ENCODE data around the gene TNFAIP8L1.

DNA sequence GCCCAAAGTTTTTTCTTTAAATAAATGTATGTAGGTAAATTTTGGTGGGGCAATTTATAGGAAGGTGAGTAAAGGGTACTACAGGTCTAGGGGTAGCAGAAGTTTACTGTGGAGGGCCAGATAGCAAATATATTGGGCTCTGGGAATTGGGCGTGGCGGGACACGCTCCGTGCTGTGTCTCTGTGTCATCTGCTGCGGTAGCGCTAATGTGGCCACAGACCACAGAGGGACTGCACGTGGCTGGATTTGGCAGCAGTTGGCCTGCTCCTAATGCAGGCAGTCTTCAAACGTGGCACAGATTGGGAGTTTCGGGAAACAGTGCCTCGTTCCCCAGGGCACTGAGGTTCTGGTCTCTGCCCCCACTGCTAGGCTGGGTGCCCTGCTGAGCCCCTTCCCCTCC is 47.4 kb downstream of the TNFAIP8L1 start:
- TF ChIP-seq, protein P1, sequence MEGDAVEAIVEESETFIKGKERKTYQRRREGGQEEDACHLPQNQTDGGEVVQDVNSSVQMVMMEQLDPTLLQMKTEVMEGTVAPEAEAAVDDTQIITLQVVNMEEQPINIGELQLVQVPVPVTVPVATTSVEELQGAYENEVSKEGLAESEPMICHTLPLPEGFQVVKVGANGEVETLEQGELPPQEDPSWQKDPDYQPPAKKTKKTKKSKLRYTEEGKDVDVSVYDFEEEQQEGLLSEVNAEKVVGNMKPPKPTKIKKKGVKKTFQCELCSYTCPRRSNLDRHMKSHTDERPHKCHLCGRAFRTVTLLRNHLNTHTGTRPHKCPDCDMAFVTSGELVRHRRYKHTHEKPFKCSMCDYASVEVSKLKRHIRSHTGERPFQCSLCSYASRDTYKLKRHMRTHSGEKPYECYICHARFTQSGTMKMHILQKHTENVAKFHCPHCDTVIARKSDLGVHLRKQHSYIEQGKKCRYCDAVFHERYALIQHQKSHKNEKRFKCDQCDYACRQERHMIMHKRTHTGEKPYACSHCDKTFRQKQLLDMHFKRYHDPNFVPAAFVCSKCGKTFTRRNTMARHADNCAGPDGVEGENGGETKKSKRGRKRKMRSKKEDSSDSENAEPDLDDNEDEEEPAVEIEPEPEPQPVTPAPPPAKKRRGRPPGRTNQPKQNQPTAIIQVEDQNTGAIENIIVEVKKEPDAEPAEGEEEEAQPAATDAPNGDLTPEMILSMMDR (IDR thresholded peaks at IDR 0.05; ENCODE audit: low read depth, low read length): no peak
- TF ChIP-seq, protein P2, sequence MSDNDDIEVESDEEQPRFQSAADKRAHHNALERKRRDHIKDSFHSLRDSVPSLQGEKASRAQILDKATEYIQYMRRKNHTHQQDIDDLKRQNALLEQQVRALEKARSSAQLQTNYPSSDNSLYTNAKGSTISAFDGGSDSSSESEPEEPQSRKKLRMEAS (IDR thresholded peaks at IDR 0.05; ENCODE audit: low read depth, low read length): no peak
- no peak for TF ChIP-seq POLR2A (IDR thresholded peaks at IDR 0.05; ENCODE audit: extremely low read depth, insufficient read length)
